HG02588 (cell line): Measurements from ENCODE around the gene RUFY4.

ENCODE experiments used
- ATAC-seq: cut with Tn5 transposase; IDR thresholded peaks from one replicate; pipeline ENCODE4 v1.9.1; 2021; ENCODE audit warnings: mild to moderate bottlenecking, moderate library complexity; ENCODE audit not compliant: unreplicated experiment

RUFY4 gene

DNA sequence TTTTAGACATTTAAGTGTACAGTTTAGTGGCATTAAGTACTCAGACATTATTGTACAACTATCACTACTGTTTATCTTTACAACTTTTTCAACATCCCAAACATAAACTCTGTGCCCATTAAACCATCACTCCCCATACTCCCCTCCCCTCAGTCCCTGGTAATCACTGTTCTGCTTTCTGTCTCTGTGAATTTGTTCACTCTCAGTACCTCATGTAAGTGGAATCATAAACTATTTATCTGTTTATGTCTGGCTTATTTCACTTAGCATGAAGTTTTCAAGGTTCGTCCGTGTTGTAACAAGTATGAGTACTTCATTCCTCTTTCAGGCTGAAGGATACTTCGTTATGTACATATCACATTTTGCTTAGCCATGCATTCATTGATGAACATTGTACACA is 9.8 kb upstream of the RUFY4 start:
- no peak for ATAC-seq

DNA sequence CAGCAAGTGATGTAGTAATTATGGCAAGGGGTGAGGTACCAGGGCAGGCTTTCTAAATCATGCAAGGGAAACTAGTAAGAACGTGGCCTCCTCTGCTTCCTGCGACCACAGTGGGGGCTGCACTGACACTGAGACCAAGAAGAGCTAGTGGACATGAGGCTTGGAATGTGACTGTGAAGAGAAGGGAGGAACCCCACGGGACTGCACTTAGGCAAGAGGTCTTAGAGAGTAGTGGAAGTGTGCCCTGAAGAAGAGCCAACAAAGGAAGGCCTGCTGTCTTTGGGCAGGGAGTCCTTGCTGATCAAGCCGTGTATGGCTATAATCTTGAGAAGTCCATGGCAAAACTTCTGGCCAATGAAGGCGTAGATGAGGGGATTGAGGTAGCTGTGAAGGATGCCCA is 8.9 kb upstream of the RUFY4 start:
- no peak for ATAC-seq

DNA sequence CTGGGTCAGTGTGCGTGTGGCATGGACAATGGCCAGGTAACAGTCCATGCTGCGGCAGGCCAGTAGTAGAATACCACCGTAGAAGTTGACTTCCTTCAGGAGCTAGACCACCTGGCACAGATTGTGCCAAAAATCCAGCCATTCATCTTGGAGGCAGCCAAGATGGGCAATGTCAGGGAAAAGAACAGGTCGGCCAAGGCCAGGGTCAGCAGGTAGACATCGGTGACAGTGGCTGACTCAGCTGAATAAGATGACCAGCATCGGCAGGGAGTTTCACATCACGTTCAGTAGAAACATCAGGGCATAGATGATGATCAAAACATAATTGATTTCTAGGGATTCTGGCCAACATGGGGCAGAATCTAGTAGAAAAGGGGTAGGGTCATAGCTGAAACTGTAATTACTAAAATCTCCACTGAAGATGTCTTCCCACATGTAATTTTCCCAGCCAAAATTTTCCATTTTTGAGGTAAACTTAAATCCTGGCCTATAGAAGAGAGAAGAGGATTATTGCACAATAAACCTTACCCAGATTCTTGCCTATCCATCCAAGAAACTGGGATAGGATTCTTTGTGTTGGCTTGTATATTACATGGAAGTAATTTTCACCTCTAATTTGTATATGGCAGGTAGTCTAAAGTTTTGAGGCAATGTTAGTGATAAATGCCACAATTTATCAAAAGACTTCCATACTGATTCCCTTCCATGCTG is 7.9 kb upstream of the RUFY4 start:
- no peak for ATAC-seq

DNA sequence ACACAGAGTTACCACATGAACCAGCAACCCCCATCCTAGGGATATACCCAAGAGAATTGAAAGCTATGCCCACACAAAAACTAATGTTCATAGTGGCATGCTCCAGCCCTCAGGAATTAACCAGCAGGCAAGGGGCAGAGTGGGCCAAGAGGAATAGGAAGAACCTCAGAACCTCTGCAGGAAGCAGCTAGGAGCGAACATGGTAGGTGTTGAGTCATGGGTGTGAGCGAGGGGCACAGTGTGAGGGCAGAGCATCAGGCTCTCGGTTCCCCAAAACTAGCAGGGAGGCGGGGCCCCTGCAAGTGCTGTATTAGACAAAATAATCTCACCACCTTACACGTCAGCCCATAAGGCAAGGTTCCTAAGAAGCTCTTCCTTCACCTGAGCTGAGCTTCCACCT is 5.6 kb upstream of the RUFY4 start:
- no peak for ATAC-seq

DNA sequence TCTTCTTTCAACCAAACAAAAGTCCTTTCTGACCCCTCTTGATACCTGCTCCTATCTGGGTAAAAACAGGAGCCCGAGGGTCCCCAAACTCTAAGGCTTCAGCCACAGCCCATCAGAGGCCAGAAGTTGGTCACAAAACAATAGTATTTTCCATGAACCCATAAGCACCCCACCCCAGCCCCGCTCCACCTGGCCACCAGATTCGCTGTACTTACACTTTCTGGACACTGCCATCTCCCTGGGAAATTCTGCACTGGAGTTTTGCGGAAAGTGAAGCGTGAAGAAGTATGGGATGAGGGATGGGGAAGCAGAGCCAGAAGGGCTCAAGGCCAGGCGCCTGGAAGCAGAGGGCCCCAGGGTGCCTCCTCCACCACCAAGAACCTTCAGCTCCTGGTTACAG is 5.2 kb upstream of the RUFY4 start:
- ATAC-seq: no peak

DNA sequence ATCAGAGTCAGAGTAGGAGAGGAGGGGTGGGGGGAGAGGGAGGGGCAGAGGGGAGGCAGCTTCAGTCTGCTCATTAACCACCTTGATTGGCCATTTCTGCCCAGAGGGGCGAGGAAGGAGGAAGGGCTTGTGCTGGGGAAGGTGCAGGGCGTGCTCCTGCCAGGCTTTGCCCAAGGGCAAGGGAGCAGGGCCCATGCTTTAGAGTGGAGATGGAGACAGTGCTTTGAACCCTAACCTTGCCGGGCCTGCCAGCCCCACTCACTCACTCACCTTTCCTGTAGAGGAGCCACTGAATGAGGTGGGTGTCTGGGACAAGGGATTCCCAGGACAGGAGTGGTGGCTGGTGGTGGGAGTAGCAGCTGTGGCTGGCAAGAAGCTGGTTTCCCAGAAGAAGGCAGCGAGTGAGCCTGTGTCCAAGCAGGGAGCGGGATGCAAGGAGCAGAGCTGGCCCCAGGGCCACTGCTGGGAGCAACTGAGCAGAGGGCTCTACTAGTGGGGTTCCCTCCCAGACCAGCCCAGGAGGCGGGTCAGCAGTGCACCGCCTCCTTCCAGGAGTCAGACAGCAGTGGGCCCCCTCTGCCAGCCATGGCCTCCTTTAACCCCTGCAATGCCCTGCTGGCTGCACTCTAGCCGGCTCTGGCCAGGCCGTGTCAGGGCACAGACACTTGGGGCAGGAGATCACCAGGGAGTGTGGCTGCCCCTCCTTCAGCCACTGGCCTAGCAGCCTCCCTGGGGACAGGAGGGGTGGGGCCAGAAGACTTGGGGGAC is 3.6 kb upstream of the RUFY4 start:
- ATAC-seq: no peak

DNA sequence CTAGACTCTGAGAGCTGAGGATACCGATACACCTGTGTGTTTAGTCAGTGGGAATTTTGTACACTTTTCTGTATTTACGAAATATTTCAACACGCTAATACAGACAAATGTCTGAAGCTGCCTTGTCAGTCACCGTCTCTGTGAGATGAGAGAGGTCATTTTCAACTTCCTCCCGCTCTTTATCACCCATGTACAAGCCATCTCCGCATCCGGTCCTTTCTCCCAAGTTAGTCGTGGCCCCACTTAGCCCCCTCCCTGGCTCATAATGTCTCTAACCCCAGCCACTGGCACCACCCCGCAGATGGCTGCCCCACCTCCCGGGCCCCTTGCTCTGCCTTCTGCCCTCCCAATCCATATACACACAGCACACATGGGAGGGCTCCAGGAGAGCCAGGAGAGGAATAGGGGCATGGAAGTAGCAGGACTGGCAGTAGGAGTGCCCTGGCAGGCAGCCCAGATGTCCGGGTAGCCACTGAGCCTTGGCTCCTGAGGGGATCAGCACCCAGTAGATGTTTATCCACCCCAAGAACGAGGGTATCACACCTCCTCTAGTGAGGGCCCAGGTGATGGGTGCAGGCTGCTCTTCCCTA is 2.0 kb upstream of the RUFY4 start:
- ATAC-seq: no peak

DNA sequence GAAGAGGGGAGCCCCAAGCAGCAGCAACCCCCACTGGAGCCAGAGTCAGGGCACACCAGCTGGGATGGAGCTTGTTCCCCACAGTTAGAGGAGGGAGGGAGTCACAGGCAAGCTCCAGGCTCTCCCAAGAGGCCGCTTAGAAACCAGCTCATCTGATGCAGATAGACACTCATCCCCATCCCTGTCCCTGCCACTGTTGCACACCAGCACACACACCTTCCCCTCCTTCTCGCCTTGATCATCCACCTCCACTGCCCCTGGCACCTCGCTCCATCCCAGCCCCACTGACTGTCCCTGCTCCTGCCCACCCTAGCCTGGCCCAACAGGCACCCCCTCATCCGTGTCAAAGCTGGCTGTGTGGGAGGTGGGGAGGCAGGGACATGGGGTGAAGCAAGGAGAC is 1.5 kb upstream of the RUFY4 start:
- no peak for ATAC-seq

DNA sequence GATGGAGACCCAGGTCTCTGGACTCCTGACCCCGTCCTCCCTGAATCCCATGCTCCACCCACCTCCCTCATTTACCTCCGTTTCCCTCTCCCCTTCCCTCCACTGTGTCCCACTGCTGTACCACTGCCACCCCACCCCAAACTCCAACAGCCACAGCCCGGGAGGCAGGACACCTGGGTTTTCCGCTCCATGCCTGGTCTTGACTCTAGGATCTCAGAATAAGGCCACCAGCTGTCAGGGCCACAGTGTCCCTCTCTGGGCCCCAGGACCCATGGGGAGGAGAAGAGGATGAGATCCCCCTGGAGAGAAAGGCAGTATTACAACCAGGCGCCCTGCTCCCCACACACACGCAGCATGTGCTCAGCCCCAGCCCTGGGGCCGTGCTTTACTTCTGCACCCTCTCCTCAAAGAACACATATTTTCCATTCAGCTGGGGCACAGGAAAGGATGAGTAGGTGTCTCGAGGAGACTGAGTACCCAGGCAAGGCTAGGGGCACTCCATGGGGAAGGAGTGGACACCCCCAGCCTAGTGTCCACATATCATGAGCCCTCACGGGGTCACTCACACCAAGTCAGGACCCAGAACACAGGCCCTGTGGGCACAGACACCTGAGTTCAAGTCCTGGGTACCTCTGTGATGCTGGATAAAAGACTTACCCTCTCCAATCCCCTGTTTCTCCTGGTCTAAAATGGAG is 700 bp downstream of the RUFY4 start:
- ATAC-seq: no peak

DNA sequence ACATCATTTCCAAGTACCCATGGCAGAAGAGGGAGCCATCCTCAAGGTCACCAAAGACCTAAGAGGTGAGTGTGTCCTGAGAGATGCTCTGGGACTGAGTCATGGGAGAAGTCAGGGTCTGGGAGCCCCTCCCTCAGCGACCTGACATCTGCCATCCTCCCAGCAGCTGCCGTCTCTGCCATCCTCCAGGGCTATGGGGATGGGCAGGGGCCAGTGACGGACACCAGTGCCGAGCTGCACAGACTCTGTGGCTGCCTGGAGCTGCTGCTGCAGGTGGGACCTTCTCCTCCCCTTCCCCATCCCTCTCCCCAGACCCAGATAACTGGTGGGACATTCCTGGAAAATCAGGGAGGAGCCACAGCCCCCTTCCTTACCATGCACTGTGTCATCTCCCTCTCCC is 1.5 kb downstream of the RUFY4 start:
- no peak for ATAC-seq

DNA sequence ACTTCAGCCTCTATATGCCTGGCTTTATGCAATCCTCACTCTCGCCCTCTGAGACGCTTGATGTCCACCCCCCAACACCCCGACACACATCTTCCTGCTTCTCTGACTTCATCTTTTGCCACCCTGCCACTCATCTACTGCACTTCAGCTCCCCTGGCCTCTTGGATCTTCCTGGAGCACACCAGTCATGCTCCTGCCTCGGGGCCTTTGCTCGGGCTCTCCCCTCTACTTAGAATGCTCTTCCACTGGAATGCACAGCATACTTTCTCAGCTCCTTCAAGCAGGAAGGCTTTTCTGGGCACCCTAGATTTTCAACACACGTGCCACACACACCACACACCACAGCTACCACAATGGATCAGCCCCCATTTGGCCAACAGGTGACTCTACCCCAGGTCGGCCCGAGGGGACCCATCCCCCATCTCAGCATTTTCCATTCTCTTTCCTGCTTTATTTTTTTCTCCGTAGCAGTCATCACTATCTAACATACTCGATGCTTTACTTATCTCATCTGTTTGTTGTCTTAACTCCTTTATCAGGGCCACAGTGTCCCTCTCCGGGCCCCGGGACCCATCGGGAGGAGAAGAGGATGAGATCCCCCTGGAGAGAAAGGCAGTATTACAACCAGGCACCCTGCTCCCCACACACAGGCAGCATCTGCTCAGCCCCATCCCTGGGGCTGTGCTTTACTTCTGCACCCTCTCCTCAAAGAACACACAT is 2.3 kb downstream of the RUFY4 start:
- ATAC-seq: no peak

DNA sequence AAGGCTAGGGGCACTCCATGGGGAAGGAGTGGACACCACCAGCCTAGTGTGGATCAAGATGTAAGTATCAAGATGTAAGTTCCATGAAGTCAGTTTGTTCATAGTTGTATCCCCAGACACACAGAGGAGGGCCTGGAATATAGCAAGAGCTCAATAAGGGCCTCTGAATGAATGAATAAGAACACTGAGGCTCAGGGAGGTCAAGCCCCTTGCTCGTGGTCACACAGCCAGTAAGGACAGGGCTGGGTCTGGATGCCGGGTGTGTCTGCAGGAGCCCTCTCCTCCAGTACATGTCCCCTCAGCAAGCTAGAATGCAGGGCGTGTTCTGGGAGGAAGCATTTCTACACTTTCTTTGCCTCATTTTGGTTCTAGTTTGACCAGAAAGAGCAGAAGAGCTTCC is 2.9 kb downstream of the RUFY4 start:
- no peak for ATAC-seq

DNA sequence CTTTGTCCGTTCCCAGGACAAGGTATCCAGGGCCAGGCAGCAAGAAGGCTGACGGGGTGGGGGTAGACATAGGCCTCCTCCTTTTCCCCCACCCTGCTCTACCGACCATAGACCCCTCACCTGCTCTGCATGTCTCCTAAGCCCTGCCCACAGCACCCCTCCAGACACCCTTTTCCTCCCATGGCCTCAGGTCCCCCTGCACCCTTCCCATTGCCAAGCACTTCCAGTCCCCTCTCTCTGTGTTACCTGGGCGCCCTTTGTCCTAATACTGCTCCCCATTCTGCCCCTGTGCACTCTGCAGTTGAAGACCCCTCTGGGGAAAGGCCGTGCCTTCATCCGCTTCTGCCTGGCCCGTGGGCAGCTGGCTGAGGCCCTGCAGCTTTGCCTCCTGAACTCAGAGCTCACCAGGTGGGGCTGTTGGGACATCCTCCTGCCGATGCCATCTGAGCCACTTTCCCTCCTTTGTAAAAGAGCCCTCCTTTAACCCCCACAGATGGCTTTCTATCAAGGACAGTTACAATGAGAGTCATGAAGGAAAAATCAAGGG is 3.5 kb downstream of the RUFY4 start:
- ATAC-seq: no peak

DNA sequence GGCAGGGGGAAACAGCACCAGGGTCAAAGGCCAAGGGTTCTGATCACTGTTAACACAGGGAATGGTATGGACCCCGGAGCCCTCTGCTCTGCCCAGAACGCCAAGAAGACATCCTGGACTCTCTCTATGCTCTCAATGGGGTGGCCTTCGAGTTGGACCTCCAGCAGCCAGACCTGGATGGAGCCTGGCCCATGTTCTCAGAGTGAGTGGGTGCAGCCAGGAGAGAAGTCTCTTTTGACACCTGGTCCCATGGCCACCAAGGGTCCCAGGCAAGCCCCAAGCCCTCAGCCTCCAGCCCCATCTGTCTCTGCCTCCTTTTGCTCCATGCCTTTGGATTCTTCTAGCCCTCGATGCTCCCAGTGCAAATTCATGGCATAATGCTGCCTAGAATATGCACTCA is 4.1 kb downstream of the RUFY4 start:
- no peak for ATAC-seq

DNA sequence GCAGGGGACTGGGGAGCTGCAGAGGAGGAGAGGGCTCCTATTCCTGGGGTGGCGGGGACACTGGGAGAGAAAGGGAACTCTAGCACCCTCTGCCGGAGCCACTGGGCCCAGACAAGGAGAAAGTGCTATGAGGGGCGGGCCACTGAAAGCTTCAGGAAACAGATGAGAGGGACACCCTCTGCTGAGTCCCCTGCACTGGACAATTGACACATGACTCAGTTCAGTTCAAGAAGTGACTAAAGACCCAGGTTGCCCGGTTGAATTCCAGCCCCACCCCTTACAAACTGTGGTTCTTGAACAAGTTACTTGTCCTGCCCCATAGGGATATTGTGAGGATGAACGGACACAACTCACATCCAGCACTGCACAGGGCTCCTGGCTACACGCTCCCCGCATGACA is 5.0 kb downstream of the RUFY4 start:
- ATAC-seq: no peak

DNA sequence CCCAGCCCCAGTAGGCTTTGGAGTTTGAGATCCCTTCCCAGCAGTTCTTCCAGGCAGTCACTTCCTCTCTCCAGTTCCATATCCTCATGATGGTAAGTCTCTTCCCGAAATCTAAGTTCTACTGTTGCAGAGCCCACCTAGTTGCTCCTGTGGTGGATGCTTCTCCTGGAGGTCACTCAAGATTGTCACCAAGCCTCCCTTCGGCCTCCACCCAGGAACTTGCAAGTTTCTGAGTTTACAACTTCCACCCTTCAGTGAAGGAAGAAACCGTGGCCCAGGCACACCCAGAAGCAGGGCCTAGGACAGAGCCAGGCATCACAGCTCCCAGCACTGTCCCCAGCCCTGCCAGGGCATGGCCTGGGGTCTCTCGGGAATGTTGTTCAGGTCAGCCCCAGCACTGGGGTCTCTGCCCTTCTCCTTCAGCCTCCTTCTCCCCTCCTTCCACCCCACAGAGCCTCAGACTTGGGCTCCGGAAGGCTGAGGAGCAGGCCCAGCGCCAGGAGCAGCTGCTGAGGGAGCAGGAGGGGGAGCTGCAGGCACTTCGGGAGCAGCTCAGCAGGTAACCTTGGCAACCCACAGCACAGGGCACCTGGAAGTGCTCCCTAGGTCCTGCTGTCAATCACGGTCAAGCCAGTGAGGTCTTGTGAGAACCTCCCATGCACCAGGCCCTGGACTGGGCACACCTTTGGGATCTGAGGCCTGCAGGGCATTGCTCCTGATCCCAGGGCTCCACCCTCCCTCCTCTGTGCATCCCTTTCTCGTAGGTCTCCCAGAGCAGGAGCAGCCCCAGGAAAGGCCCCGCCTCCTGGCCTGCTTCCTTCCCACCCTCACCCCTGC is 7.1 kb downstream of the RUFY4 start:
- no peak for ATAC-seq

DNA sequence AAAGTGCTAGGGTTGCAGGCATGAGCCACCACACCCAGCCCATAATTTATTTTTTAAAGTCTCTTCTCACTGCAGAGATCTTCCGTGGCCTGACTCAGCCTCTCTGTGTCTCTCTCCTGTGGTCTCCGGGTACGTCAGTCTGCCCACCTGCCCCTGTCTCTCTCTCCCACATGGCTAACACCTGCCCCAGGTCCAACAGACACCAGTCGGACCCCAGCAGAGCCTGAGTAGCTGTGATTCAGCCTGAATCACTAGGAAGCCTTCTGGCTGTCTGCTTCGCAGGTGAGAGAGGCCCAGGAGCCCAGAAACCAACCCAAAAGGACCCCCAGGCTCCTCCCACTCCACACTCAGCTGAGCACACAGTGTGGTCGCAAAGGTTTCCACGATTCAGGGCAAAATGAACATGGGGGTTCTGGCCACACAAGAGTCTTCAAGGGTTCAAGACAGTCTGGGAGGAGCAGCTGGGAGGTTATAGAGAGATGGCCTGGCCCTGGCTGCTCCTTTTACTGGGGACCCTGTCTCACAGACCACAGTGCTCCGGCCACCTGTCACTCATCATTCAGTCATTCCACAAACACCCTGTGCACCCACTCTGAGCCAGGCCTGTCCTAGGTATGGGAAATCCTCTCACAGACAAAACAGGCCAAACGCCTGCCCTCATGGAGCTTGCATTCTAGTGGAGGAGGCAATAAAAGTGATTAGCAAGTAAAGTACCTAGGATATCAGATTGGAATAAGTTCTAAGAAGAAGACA is 8.6 kb downstream of the RUFY4 start:
- no peak for ATAC-seq

DNA sequence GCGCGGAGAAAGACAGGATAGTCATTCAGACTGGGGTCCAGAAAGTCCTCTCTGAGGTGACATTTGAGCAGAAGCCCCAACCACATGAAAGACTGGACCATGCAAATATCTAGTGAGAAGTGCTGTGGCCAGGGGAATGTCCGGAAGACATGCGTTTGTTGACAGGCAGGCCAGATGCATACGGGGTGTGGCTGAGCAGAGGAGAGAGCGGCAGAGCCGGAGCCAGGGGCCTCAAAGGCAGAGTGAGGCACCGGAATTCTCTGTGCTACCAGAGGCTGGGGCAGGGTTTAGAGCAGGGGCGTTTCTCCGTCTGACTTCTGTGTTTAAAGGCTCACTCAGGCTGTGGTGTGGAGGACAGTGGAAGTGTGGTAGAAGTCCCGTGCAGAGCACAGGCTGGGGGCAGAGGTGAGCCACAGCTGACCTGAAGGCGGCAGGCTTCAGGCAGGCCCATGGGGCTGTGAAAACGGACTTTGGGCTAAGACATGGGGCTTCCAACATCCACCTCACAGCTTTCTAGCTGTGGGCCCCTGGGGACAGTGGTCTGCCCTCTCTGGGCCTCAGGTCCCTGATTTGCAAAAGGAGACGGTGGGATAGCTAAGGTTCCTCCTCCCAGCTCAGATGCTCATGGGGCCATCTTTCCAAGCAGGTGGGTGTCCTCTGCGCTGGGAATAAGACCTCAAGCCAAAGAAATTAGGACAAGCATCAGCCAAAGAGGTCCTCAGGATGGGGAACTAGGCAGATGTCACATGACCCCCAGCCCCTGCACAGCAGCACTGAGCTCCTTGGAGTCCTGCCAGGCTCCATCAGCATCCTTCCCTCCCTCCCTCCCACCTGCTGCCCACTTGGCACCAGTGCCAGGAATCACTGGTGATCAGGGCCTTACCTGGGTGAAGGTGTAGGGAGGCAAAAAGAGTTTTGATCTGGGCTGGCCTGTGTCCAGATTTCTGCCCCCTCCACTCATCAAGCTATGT is 11.2 kb downstream of the RUFY4 start:
- no peak for ATAC-seq
